A549 (cell line): ENCODE data around the gene ZSCAN20. TPM values are rescaled to one million over a fixed set of nuclear protein-coding genes. Genes with fewer than 3 reads are reported as not detected.

Experiments
- ATAC-seq, 2 experiments: fragments of 200-7000 bp in 1 of 2; fragments of >200 bp in 1 of 2; cut with Nextera tagmentation in 1 of 2; cut with Tn5 transposase in 1 of 2; 3 replicates each; pipeline versions ENCODE4 v1.8.0 to v1.9.1; 2018 to 2020; ENCODE audit warnings: mild to moderate bottlenecking in 1 of 2, moderate library complexity in 1 of 2
- CTCF ChIA-PET: fragments of 300-600 bp; sonication (Branson Sonifier 250); formaldehyde crosslinking; extraction: SDS; loops from one replicate; lab custom pipeline; 2021; ENCODE audit warnings: antibody characterized with exemption, inconsistent platforms; lab: Yijun Ruan, JAX
- POLR2A ChIA-PET: fragments of 350-600 bp; formaldehyde crosslinking; extraction: SDS; loops from one replicate; lab custom pipeline; 2021; ENCODE audit warnings: antibody characterized with exemption, inconsistent platforms; lab: Yijun Ruan, JAX
- DNase-seq, 2 experiments: peaks; one replicate each; pipeline versions ENCODE4 v3.0.0 to v3.0.0-alpha.2; 2011 to 2016; ENCODE audit warnings: low read depth in 1 of 2, low spot score in 1 of 2
- FAIRE-seq: peaks from 2 replicates; lab custom pipeline; 2011; peaks lifted over from hg19 to GRCh38; lab: Jason Lieb, UNC
- H3K27ac ChIP-seq, 2 experiments: fragments of >200 bp; sonication (Bioruptor Twin); formaldehyde crosslinking; 3 replicates each; pipeline ENCODE4 v1.5.1; 2016 to 2017
- H3K4me1 ChIP-seq: fragments of >200 bp; sonication (Bioruptor Twin); formaldehyde crosslinking; 3 replicates; pipeline ENCODE4 v1.6.1; 2016
- H3K4me2 ChIP-seq: fragments of >200 bp; sonication (Bioruptor Twin); formaldehyde crosslinking; 3 replicates; pipeline ENCODE4 v1.6.1; 2016
- H3K4me3 ChIP-seq: fragments of >200 bp; sonication (Bioruptor Twin); formaldehyde crosslinking; 3 replicates; pipeline ENCODE4 v1.5.1; 2016
- H3K9me3 ChIP-seq: fragments of >200 bp; sonication (Bioruptor Twin); formaldehyde crosslinking; 3 replicates; pipeline ENCODE4 v1.6.1; 2016
- CBX2 ChIP-seq: fragments of 200-600 bp; sonication (generic); IDR thresholded peaks from 2 replicates; pipeline ENCODE4 v1.6.1; 2016; ENCODE audit warnings: low read depth, mild to moderate bottlenecking, borderline replicate concordance
- CEBPB ChIP-seq, 2 experiments: fragments of >200 bp in 1 of 2; sonication (Bioruptor Twin) in 1 of 2; formaldehyde crosslinking in 1 of 2; IDR thresholded peaks; 2 replicates each; pipeline ENCODE4 v1.6.1; 2012 to 2016
- CHD4 ChIP-seq: fragments of 200-600 bp; sonication (generic); IDR thresholded peaks from 2 replicates; pipeline ENCODE4 v1.6.1; 2016; ENCODE audit warnings: antibody characterized with exemption, mild to moderate bottlenecking, borderline replicate concordance
- EHF ChIP-seq: fragments of 250-450 bp; sonication (Bioruptor Pico); IDR thresholded peaks from 2 replicates; pipeline ENCODE4 v1.5.0; 2020; ENCODE audit warnings: mild to moderate bottlenecking
- ESRRA ChIP-seq: fragments of 150-350 bp; IDR thresholded peaks from 2 replicates; pipeline ENCODE4 v1.6.1; 2014; ENCODE audit warnings: mild to moderate bottlenecking, low read length, borderline replicate concordance
- FOSB ChIP-seq: fragments of 250-450 bp; sonication (Bioruptor Pico); IDR thresholded peaks from 2 replicates; pipeline ENCODE4 v1.5.0; 2020; ENCODE audit warnings: mild to moderate bottlenecking, moderate library complexity
- FOXS1 ChIP-seq: fragments of 250-450 bp; sonication (Bioruptor Pico); IDR thresholded peaks from 2 replicates; pipeline ENCODE4 v1.5.0; 2020; ENCODE audit warnings: mild to moderate bottlenecking, moderate library complexity
- HEYL ChIP-seq: fragments of 250-450 bp; sonication (Bioruptor Pico); IDR thresholded peaks from 2 replicates; pipeline ENCODE4 v1.8.0; 2021; ENCODE audit warnings: mild to moderate bottlenecking, moderate library complexity
- HOXA7 ChIP-seq: fragments of 250-450 bp; sonication (Bioruptor Pico); IDR thresholded peaks from 2 replicates; pipeline ENCODE4 v1.5.0; 2020; ENCODE audit warnings: mild to moderate bottlenecking, moderate library complexity
- HOXB13 ChIP-seq: fragments of 250-450 bp; sonication (Bioruptor Pico); IDR thresholded peaks from 2 replicates; pipeline ENCODE4 v1.5.0; 2020; ENCODE audit warnings: low read depth, mild to moderate bottlenecking, moderate library complexity
- JUNB ChIP-seq: fragments of >200 bp; sonication (Bioruptor Twin); formaldehyde crosslinking; IDR thresholded peaks from 2 replicates; pipeline ENCODE4 v1.6.1; 2016
- KDM1A ChIP-seq: fragments of 200-600 bp; sonication (generic); IDR thresholded peaks from 2 replicates; pipeline ENCODE4 v1.6.1; 2016; ENCODE audit warnings: low read depth, mild to moderate bottlenecking
- KDM5A ChIP-seq: fragments of 200-600 bp; sonication (generic); IDR thresholded peaks from 2 replicates; pipeline ENCODE4 v1.6.1; 2016; ENCODE audit warnings: antibody characterized with exemption, mild to moderate bottlenecking
- MYC ChIP-seq: IDR thresholded peaks from 2 replicates; pipeline ENCODE4 v1.6.1; 2012; ENCODE audit warnings: mild to moderate bottlenecking, inconsistent platforms, low read length, improper control_type of control experiment, borderline replicate concordance
- NFE2L2 ChIP-seq: fragments of 150-350 bp; conservative IDR thresholded peaks from 2 replicates; pipeline ENCODE4 v1.6.1; 2014; ENCODE audit warnings: low read length
- RCOR1 ChIP-seq: fragments of 150-350 bp; IDR thresholded peaks from 2 replicates; pipeline ENCODE4 v1.6.1; 2014; ENCODE audit warnings: antibody characterized with exemption, low read length, low read depth
- SMC3 ChIP-seq: fragments of >200 bp; sonication (Bioruptor Twin); formaldehyde crosslinking; IDR thresholded peaks from 3 replicates; pipeline ENCODE4 v1.6.1; 2018; ENCODE audit warnings: inconsistent platforms
- TP53 ChIP-seq: fragments of 250-450 bp; sonication (Bioruptor Pico); IDR thresholded peaks from 2 replicates; pipeline ENCODE4 v1.5.0; 2021; ENCODE audit warnings: mild to moderate bottlenecking, moderate library complexity
- ZNF302 ChIP-seq: fragments of 250-450 bp; sonication (Bioruptor Pico); IDR thresholded peaks from 2 replicates; pipeline ENCODE4 v1.9.0; 2021; ENCODE audit warnings: inconsistent platforms, mild to moderate bottlenecking, moderate library complexity
- WGBS: methylation state at CpG from one replicate; pipeline ENCODE4 v1.1.6; 2017; ENCODE audit errors: missing lambda C conversion rate; 5-methylcytosine and 5-hydroxymethylcytosine counted together
- polyA plus RNA-seq, 4 experiments: library from polyadenylated mRNA; depleted of rRNA in 3 of 4; stranded (reverse); fragments of >200 nt; fragmentation: RNase III in 1 of 4; extraction: RNeasy Plus Mini Kit Qiagen cat#74134 plus additional on column Dnase treatment in 1 of 4; gene quantifications; 2 replicates in 3 of 4; 3 replicates in 1 of 4; pipeline ENCODE4 v1.2.3, GENCODE V29; 2011 to 2017
- TF ChIP-seq, protein P1 (sequence below): fragments of 250-450 bp; sonication (Bioruptor Pico); IDR thresholded peaks from 2 replicates; pipeline ENCODE4 v1.5.0; 2021; ENCODE audit warnings: mild to moderate bottlenecking, moderate library complexity, borderline replicate concordance
- TF ChIP-seq, protein P2 (sequence below): fragments of 200-600 bp; sonication (generic); IDR thresholded peaks from 2 replicates; pipeline ENCODE4 v1.6.1; 2016; ENCODE audit warnings: antibody characterized with exemption, mild to moderate bottlenecking, moderate library complexity
- TF ChIP-seq, protein P3 (sequence below): IDR thresholded peaks from 2 replicates; pipeline ENCODE4 v1.6.1; 2012
- TF ChIP-seq, protein P4 (sequence below): fragments of 450-650 bp; IDR thresholded peaks from 2 replicates; pipeline ENCODE4 v1.6.1; 2014; ENCODE audit warnings: antibody characterized with exemption

Gene ZSCAN20
- polyA plus RNA-seq, 2 of the 4 experiments (the other 2 are of a cell fraction): 1.3 to 1.9 TPM

DNA sequence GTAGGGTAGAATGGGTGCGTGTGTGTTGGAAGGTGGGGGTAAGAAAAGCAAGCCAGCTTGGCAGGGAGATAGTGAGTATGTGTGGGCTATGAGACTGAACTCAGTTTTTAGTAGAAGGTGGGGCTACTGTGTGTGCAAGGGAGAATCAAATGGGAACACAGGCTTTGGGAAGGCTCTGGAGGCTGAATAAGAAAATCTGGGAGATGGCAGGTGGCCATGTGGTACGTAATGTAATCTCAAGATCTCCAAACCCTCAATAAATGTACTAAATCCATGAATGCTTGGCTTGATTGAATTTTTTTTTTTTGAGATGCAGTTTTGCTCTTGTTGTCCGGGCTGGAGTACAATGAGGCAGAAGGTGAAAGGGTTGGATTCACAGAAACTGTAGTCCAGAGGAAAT, 3.5 kb upstream of the ZSCAN20 start (continued):
- TF ChIP-seq EHF (CRISPR knock-in tag) (no peak), KDM5A (no peak), NFE2L2 (no peak)

DNA sequence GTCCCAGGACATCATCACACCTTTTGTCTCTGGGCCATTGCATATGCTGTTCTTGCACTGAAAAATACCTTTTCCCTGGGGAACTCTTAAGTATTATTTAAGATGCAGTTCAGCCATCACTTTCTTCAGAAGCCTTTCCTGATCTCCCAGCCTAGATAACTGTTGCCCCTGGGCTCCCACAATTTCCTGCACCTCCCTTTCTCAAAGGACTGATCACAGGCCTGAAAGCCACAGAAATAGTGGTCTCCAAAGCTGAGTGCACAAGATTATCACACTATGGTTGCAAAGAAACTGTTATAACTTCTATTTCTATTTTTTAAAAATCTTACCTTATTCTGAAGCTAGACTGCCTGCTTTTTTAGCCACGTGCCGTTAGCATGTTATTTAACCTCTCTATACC, 2.8 kb upstream of the ZSCAN20 start:
- no peak for FAIRE-seq
- no peak overlapping the region for H3K27ac ChIP-seq
- DNase-seq: no peak
- no peak overlapping the region for H3K4me3 ChIP-seq
- WGBS: 97% methylated on average over 2 of the region's 2 CpGs
- TF ChIP-seq TP53 (CRISPR knock-in tag): no peak
- no peak for TF ChIP-seq HEYL (CRISPR knock-in tag)
- no peak for TF ChIP-seq FOXS1 (CRISPR knock-in tag)
- TF ChIP-seq JUNB: no peak
- no peak for TF ChIP-seq CEBPB (IDR thresholded peaks at IDR 0.05)
- no peak for TF ChIP-seq CBX2
- no peak for TF ChIP-seq HOXA7
- TF ChIP-seq, protein P1, sequence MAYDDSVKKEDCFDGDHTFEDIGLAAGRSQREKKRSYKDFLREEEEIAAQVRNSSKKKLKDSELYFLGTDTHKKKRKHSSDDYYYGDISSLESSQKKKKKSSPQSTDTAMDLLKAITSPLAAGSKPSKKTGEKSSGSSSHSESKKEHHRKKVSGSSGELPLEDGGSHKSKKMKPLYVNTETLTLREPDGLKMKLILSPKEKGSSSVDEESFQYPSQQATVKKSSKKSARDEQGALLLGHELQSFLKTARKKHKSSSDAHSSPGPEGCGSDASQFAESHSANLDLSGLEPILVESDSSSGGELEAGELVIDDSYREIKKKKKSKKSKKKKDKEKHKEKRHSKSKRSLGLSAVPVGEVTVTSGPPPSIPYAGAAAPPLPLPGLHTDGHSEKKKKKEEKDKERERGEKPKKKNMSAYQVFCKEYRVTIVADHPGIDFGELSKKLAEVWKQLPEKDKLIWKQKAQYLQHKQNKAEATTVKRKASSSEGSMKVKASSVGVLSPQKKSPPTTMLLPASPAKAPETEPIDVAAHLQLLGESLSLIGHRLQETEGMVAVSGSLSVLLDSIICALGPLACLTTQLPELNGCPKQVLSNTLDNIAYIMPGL (CRISPR knock-in tag): no peak
- TF ChIP-seq RCOR1: no peak
- no peak for TF ChIP-seq ESRRA
- TF ChIP-seq, protein P2, sequence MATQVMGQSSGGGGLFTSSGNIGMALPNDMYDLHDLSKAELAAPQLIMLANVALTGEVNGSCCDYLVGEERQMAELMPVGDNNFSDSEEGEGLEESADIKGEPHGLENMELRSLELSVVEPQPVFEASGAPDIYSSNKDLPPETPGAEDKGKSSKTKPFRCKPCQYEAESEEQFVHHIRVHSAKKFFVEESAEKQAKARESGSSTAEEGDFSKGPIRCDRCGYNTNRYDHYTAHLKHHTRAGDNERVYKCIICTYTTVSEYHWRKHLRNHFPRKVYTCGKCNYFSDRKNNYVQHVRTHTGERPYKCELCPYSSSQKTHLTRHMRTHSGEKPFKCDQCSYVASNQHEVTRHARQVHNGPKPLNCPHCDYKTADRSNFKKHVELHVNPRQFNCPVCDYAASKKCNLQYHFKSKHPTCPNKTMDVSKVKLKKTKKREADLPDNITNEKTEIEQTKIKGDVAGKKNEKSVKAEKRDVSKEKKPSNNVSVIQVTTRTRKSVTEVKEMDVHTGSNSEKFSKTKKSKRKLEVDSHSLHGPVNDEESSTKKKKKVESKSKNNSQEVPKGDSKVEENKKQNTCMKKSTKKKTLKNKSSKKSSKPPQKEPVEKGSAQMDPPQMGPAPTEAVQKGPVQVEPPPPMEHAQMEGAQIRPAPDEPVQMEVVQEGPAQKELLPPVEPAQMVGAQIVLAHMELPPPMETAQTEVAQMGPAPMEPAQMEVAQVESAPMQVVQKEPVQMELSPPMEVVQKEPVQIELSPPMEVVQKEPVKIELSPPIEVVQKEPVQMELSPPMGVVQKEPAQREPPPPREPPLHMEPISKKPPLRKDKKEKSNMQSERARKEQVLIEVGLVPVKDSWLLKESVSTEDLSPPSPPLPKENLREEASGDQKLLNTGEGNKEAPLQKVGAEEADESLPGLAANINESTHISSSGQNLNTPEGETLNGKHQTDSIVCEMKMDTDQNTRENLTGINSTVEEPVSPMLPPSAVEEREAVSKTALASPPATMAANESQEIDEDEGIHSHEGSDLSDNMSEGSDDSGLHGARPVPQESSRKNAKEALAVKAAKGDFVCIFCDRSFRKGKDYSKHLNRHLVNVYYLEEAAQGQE: no peak
- TF ChIP-seq KDM1A: no peak
- no peak for TF ChIP-seq MYC
- no peak for TF ChIP-seq CHD4
- no peak for TF ChIP-seq ZNF302 (CRISPR knock-in tag)
- TF ChIP-seq SMC3: no peak
- no peak for TF ChIP-seq FOSB
- TF ChIP-seq HOXB13 (CRISPR knock-in tag): no peak
- TF ChIP-seq, protein P3, sequence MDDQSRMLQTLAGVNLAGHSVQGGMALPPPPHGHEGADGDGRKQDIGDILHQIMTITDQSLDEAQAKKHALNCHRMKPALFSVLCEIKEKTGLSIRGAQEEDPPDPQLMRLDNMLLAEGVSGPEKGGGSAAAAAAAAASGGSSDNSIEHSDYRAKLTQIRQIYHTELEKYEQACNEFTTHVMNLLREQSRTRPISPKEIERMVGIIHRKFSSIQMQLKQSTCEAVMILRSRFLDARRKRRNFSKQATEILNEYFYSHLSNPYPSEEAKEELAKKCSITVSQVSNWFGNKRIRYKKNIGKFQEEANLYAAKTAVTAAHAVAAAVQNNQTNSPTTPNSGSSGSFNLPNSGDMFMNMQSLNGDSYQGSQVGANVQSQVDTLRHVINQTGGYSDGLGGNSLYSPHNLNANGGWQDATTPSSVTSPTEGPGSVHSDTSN: no peak
- TF ChIP-seq, protein P4, sequence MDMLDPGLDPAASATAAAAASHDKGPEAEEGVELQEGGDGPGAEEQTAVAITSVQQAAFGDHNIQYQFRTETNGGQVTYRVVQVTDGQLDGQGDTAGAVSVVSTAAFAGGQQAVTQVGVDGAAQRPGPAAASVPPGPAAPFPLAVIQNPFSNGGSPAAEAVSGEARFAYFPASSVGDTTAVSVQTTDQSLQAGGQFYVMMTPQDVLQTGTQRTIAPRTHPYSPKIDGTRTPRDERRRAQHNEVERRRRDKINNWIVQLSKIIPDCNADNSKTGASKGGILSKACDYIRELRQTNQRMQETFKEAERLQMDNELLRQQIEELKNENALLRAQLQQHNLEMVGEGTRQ: no peak
- no peaks in the 10 kb centered on the region for H3K9me3 ChIP-seq
- no peak for ATAC-seq
- ChIA-PET CTCF (interaction anchor here (0.7 to 8.3 kb wide), 13 partner anchors 9 to 328 kb away, joined by 3 to 74 read pairs (median 4); no protein-coding TSS in a partner anchor), POLR2A (no interaction called here)
- peaks cover 9% of the 10 kb centered on the region for H3K4me1 ChIP-seq
- no peak overlapping the region for H3K4me2 ChIP-seq
